ENCODE measurements around the gene TOMM6.

TOMM6 gene

GRCh38 chr6:41787219-41787917, at the start of gene TOMM6:
TOMM6 (plus strand) TSS chr6:41787694; CDS start chr6:41787698, 4 bp downstream.
- DNase-seq (ENCODE audit: low read depth): peak; percentile 77

DNA sequence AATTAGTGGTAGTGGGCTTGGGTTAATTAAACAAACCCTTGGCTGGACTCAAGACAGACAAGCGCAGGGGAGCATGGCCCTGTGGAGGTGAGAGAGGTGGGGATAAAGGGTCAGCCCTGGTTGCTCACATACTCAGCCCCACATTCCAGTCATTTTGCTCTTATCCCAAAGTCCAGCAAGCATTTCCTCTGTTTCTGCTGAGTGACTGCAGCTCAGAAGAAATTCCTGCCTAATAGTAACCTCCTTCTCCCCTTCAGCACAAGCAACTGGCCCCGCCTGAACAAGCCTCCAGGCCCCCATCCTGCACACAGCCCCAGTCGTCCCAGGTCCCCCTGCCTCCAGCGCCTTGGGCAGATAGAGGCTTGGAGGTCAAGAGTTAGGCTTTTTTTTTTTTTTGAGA, 48.5 kb upstream of the TOMM6 start:
- DNase-seq (ENCODE audit: low read depth): no peak

DNA sequence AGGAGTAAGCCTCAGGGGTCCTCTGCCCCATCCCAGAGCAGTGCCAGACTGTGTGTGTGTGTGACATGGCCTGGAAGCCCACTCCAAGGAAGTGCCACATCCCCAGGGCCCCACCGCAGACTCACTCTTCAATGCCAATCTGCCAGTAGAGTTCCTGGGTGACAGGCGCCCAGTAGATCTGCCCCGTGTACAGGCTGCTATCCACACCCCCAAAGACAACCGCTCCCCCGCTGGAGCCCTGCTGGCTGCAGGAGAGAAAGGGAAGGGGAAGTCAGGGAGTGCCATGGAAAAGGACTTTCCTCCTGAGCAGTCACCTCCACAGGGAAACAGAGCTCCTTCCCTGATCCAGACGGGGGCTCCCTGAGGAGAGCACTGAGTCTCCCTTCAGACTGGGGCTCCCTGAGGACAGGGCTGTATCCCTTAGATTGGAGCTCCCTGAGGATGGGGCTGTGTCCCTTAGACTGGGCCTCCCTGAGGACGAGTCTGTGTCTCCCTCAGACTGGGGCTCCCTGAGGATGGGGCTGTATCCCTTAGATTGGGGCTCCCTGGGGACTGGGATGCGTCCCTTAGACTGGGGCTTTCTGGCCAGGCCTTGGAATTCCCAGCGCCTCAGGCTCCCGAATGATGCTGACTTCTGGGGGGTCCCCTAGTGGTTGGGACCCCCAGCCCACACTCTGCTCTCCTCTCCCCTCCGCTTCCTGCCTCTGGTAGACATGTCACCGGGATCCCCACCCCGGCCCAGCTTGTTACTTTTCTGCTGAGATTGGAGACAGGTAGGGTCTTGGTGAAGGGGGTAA, 46.9 kb upstream of the TOMM6 start:
- no peak for DNase-seq (ENCODE audit: low read depth)

DNA sequence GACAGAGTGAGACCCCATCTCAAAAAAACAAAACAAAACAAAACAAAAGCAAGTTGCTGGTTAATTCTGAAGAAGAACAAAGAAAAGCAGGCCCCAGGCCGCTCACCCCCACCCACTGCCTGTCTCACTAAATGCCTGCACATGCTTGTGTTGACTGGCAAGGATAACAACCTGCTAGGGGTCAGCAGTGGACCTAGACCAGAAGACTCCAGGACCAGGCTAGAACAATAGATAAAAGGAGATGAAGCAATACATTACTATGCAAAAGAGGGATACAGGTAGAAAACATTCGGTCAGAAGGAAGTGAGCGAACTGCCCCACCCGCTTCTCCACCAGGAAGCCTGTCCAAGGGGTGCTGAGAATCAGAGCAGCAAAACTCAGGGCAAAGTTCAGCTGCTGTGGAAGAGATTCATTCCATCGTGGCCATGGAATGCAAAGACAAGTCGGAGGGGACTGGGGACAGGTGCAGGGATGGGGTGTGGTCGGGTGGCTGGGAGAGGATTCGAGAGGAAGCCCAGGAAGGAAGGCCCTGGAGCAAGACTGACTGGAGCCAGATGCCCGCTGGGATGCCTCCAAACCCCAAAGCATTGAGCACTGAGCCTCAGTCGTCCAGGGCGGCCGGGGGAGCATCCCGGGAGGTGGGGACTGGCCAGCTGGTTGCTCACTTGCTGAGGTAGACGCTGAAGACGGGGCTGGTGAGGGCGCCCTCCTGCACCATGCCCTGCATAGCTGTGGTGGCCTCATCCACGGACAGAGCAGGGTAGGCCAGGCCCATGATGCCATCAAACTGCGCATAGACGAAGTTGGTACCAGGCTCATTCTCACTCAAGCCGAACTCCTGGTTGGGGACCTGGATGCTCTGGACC, 45.6 kb upstream of the TOMM6 start:
- DNase-seq (ENCODE audit: low read depth): no peak

GRCh38 chr6:41743406-41744235, 43.9 kb upstream of the TOMM6 start:
- DNase-seq (ENCODE audit: low read depth): no peak

DNA sequence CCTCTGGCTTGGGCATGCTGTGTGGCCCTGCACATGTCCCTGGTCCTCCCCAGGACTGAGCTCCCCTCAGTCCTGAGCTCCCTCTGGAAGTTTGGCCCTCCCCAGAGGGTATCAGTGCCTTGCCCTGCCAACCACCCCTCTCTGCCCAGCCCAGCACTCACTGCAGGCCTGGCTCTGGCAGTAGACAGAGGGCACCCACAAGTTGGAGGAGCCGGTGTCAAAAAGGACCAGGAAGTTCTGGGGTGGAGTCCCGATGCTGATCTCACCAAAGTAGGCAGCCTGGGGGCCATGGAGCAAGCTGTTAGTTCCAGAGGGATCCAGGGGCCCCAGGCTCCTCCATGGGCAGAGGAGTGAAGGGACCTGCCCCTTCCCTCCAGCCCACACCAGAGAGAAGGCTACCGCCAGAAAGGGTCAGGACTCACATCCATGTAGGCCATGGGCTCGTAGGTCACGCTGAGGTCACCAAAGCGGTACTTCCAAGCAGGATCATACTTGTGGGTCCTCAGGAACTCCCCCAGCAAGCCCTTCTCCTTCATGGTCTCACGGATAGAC, 43.2 kb upstream of the TOMM6 start:
- DNase-seq (ENCODE audit: low read depth): no peak

GRCh38 chr6:41746107-41746506, 41.4 kb upstream of the TOMM6 start:
- DNase-seq (ENCODE audit: low read depth): no peak

DNA sequence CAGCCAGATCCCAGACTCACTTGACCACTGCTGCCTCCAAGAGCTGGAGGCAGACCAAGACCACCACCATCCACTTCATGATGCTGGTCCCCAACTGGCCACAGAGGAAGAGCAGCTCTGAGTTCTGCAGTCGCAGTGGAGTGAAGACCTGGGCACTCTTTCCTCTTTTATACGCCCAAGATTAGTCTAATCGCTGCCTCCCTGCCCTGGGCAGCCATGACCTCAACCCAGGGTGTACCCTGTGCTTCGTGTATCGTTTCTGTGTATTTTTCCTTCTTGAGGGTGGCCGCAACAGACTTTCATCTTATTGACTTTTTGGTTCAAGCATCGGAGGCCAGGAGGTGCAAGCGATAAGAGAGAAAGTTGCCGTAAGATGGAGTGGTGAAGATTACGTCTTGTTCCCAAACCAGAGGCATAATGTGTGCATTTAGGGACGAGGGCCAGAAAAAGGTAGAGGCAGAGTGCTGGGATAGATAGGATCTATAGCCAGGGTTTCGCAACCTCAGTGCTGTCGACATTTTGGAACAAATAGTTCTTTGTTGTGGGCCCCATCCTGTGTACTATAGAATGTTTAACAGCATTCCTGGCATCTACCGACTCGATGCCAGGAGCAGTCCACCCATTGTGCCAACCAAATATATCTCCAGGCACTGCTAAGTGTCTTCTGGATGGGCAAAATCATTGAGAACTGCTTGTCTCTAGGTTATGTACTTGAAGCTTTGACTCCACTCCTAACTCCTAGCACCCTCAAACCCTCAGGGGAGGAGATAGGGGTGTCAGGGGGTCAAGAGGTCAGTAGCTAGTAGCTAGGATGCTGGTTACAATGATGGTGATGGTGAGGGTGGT, 40.0 kb upstream of the TOMM6 start, which contains the start of gene PGC:
Gene PGC, minus strand, starts transcription at position 142 of the 846 bp plus-strand sequence. Its CDS starts 63 bp downstream, at position 79.
- DNase-seq (ENCODE audit: low read depth): no peak

GRCh38 chr6:41748102-41748477, 39.4 kb upstream of the TOMM6 start:
- DNase-seq (ENCODE audit: low read depth): no peak

DNA sequence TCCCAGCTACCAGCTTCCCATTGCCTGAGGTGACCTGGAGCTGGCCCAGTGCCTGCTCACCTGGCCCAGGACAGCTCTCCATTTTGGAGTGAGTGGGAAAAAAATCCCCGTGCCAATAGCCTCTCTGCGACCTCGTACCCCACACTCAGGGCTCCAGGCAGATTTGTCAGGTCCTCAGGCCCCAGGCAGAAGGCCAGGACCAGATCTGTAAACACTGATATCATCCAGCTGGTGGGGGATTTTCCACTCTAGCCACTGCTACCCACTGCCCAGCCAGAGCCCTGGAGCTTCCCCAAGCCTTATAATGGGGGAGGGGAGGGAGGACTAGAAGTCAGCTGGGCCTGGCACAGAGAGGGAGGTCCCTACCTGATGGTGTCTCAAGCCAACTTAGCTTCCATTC, 39.0 kb upstream of the TOMM6 start:
- DNase-seq (ENCODE audit: low read depth): no peak

DNA sequence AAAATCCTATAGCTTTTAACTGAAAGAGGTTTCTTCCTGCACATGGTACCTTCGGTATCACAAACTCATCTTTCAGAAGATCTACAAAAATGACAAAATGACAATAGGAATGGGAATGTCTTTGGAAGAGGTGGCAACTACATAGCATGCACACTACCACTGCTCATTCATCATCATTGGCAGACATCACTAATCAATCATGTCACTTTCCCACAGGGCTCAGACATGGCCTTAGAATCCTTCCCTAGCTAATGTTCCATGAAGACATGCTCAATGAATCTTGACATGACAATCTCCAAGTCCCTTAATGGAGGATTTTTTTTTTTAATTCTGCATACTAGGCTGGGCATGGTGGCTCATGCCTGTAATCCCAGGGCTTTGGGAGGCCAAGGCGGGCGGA, 37.1 kb upstream of the TOMM6 start:
- DNase-seq (ENCODE audit: low read depth): no peak

DNA sequence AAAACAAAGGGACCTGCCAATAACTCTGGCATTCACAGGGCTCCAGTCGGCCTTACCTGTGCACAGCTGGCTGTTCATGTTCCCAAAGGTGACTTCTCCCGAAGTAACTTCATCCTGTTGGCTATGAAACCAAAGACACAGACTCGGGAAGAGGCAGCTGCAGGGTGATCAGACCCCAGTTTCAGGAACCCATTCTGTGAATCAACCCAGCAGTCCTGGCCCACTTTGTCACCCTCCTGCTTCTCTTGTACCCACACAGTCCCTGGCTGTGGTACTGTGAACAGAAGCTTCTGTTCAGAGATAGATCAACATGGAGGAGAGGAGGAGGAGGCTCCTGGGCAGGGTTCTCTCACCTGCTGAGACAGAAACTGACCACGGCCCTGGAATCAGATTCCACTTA, 31.6 kb upstream of the TOMM6 start:
- no peak for DNase-seq (ENCODE audit: low read depth)

GRCh38 chr6:41756354-41756753, 31.1 kb upstream of the TOMM6 start:
- no peak for DNase-seq (ENCODE audit: low read depth)

GRCh38 chr6:41757271-41757670, 30.2 kb upstream of the TOMM6 start:
- DNase-seq (ENCODE audit: low read depth): no peak

GRCh38 chr6:41757931-41758640, 29.4 kb upstream of the TOMM6 start:
- DNase-seq (ENCODE audit: low read depth): no peak

- no peak for DNase-seq (ENCODE audit: low read depth)
Observed at GRCh38 chr6:41758641-41759035, 28.9 kb upstream of the TOMM6 start.

GRCh38 chr6:41759106-41759904, 28.2 kb upstream of the TOMM6 start:
- DNase-seq (ENCODE audit: low read depth): no peak

GRCh38 chr6:41759905-41760579, 27.5 kb upstream of the TOMM6 start:
- DNase-seq (ENCODE audit: low read depth): no peak

Data from CMK (cell line).